B cell (primary cell): ENCODE data around the gene NKAIN2.

Source experiments
- CTCF ChIP-seq: fragments of 200-600 bp; IDR thresholded peaks from one replicate; pipeline ENCODE4 v1.8.0; 2022; ENCODE audit warnings: antibody characterized with exemption, mild to moderate bottlenecking
- EZH2 ChIP-seq: IDR thresholded peaks from 2 replicates; pipeline ENCODE4 v1.6.1; 2012; ENCODE audit warnings: borderline replicate concordance, low read depth, mild to moderate bottlenecking, moderate library complexity, low read length; ENCODE audit not compliant: insufficient read depth, poor library complexity, severe bottlenecking

GRCh38 chr6:124080483-124080882, 276.8 kb downstream of the NKAIN2 start:
- TF ChIP-seq CTCF (no peak), EZH2 (no peak)
